ENCODE results near the gene CPXM1.

The CPXM1 gene

DNA sequence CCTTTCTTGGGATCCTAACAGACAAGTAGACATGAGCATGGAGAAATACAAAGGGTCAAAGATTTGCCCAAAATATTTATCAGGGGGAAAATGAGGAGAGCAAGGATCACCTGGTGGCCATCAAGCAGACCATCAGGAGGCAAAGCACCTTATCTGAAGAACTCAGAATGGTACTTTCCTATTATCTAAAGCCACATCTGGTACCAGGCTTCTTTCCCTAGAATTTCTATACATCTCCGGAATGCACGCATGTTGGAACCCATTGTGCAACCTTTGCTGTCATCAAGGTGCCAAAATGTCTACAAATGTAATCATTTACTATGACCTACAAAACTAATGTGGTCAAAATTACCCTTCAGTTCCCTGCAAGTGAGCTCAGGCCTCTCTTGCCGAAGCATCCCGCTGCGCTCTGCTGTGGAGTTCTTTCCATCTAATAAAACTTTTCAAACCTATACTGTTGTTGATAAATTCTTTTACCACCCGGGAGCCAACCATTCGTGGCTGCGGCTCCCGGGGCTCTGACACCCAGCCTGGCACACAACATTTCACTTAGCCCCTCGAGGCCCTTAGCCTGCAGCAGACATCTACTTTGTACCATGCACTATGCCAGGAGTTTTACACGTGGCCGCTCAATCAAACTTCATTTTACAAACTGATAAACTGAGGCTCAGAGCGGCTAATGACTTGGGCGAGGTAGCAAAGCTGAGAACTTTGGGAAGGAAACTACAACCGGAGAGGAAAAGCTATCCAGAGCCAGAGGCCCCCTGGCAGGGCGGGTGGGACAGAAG, 3.8 kb upstream of the CPXM1 start:
- DNase-seq (no peak), ATAC-seq (replicated peaks) (no peak)
- Mint-ChIP-seq H3K4me3 (no peak overlapping the region), H3K36me3 (ENCODE audit: insufficient read depth) (peaks cover 2% of the 10 kb centered on the region), H3K9me3 (no peaks in the 10 kb centered on the region), H3K4me1 (ENCODE audit: low read depth in 2 of 2) (peaks cover 21 to 29% of the 10 kb centered on the region in 2 donors), H3K27ac (no peak overlapping the region), H3K27me3 (peaks cover 76 to 99% of the 10 kb centered on the region in 2 donors)

DNA sequence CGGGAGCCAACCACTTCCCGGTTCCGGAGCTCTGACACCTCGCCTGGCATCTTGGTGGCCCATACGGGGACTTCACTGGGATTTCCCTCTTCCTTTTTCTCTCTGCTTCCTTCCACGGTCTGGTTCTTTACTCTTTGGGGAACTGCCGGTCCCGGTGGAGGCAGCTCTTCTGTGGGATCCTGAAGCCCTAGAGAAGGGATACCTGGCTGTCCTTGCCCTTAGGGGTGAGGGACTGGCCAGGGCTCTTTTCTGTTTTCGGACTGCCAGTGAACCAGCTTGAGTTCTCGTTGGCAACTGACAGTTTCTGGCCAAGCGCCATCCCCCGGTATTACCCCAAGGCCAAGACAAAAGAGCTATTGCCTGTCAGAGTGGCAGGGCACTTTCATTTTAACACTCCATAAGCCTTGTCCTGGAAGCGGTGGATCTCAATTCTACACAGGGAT, 880 bp upstream of the CPXM1 start:
- no peak for ATAC-seq (replicated peaks)
- DNase-seq = no peak
- Mint-ChIP-seq H3K27ac (peak overlapping the region in 1 of 2 donors; percentile 49), H3K9me3 (no peaks in the 10 kb centered on the region), H3K27me3 (peaks cover 84 to 100% of the 10 kb centered on the region in 2 donors), H3K4me1 (ENCODE audit: low read depth in 2 of 2) (peaks cover 23 to 24% of the 10 kb centered on the region in 2 donors), H3K36me3 (ENCODE audit: insufficient read depth) (peaks cover 2% of the 10 kb centered on the region), H3K4me3 (peak overlapping the region; percentile 75 to 78)

DNA sequence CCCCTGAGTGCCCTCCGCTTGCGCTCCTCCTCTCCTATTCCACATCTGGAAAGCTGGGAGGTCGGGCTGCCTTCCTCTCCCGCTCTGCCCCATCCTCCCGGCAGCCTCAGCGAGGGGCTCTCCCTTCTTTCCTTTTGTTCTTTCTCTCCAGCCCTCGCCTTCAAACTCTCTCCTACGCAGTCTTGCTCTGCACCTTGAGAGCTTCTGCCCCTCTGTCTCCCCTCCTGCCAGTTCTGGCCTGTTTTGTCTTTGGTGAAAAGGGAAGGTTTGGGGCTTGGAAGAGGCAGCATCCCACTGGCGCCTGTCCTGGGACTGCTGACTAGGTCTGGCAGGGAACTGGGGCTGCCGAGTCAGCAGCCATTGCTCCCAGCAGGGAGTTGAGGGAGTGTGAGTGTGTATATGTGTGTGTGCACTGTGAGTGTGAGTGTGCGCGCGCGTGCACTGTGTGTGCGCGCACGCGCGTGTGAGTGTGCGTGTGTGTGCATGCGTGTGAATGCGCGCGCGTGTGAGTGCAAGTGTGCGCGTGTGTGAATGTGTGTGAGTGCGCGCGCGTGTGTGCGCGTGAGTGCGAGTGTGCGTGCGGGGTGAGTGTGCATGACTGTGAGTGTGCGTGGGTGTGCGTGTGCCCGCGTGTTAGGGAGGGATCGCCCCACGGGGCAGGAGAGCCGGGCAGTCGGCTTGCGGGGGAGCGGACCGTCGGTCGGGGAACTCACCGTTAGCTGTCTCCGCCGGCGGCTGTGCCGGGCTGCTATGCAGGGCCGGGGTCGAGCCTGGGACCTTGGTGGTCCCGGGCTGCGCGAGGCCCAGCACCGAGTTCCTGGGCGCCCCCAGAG, 523 bp downstream of the CPXM1 start:
- peak; percentile 8 for ATAC-seq (replicated peaks)
- peaks cover 19 to 22% of the 10 kb centered on the region in 2 donors for H3K4me1 Mint-ChIP-seq (ENCODE audit: low read depth in 2 of 2)
- peaks cover 82 to 100% of the 10 kb centered on the region in 2 donors for H3K27me3 Mint-ChIP-seq
- H3K27ac Mint-ChIP-seq = peak overlapping the region in 1 of 2 donors; percentile 87
- H3K4me3 Mint-ChIP-seq = peak overlapping the region; percentile 76 to 84
- peaks cover 2% of the 10 kb centered on the region for H3K36me3 Mint-ChIP-seq (ENCODE audit: insufficient read depth)
- no peak for DNase-seq
- no peaks in the 10 kb centered on the region for H3K9me3 Mint-ChIP-seq

- no peaks in the 10 kb centered on the region for H3K9me3 Mint-ChIP-seq
- peaks cover 84 to 100% of the 10 kb centered on the region in 2 donors for H3K27me3 Mint-ChIP-seq
- DNase-seq (no peak), ATAC-seq (replicated peaks) (no peak)
- H3K4me3 Mint-ChIP-seq = peak overlapping the region; percentile 76 to 84
- H3K36me3 Mint-ChIP-seq (ENCODE audit: insufficient read depth) = peaks cover under 1% of the 10 kb centered on the region
- H3K27ac Mint-ChIP-seq = no peak overlapping the region
- peaks cover 19 to 22% of the 10 kb centered on the region in 2 donors for H3K4me1 Mint-ChIP-seq (ENCODE audit: low read depth in 2 of 2)
These were observed 1.2 kb downstream of the CPXM1 start for GRCh38 chr20:2799271-2799670.

GRCh38 chr20:2798814-2799213, 1.6 kb downstream of the CPXM1 start:
- peaks cover 3% of the 10 kb centered on the region for H3K36me3 Mint-ChIP-seq (ENCODE audit: insufficient read depth)
- H3K4me3 Mint-ChIP-seq = peak overlapping the region in 1 of 2 donors; percentile 84
- peaks cover 19 to 22% of the 10 kb centered on the region in 2 donors for H3K4me1 Mint-ChIP-seq (ENCODE audit: low read depth in 2 of 2)
- no peak for DNase-seq
- H3K9me3 Mint-ChIP-seq = no peaks in the 10 kb centered on the region
- peaks cover 84 to 100% of the 10 kb centered on the region in 2 donors for H3K27me3 Mint-ChIP-seq
- H3K27ac Mint-ChIP-seq = no peak overlapping the region
- ATAC-seq (replicated peaks) = no peak

- Mint-ChIP-seq H3K4me3 (no peak overlapping the region), H3K9me3 (no peaks in the 10 kb centered on the region), H3K36me3 (ENCODE audit: insufficient read depth) (peaks cover 3% of the 10 kb centered on the region), H3K4me1 (ENCODE audit: low read depth in 2 of 2) (peaks cover 19 to 22% of the 10 kb centered on the region in 2 donors), H3K27ac (no peak overlapping the region), H3K27me3 (peaks cover 87 to 100% of the 10 kb centered on the region in 2 donors)
- ATAC-seq (replicated peaks) = no peak
- no peak for DNase-seq
These were observed 2.2 kb downstream of the CPXM1 start for GRCh38 chr20:2798095-2798805.

DNA sequence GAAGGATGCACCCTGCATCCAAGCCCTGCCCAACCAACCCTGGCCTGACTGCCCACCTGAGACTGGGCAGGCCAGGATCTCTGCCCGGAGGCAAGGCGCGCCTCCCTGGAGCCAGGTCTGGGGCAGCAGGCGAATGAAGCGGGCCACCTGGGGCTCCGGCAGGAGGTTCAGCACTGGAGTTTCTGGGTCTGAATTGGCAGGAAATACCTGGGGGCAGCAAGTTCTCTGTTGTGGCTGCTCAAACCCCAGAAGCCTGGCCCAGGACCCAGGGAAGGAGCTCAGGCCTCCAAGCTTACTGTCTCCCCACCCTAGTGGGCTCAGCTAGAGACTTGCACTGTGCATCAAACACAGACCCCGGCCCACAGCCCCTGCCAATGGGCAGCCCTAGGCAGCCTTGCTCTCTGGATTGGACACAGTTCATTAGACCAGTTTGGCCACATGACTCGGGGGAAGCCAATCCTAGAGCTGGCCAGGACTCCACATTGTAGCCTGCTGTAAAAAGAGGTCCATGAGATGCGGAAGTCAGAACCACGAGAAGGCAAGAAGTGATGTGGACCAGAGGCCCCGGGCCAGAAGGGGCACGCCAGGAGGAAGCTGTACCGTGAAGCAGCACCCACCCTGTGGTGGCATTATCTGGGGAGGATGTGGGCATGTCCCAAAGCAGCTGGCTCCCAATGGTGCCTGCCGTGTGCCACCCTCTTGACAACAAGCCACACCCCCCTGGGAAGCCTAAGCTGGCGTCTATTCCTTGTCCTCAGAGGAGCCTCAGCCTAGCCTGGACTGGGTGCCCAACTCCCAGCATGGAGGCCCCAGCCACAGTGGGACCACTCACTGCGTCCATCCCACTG, 3.1 kb downstream of the CPXM1 start:
- no peak for ATAC-seq (replicated peaks)
- Mint-ChIP-seq H3K9me3 (no peaks in the 10 kb centered on the region), H3K27ac (no peak overlapping the region), H3K4me1 (ENCODE audit: low read depth in 2 of 2) (peaks cover 19 to 22% of the 10 kb centered on the region in 2 donors), H3K27me3 (peaks cover 88 to 100% of the 10 kb centered on the region in 2 donors), H3K4me3 (no peak overlapping the region), H3K36me3 (ENCODE audit: insufficient read depth) (peaks cover 3% of the 10 kb centered on the region)
- no peak for DNase-seq

DNA sequence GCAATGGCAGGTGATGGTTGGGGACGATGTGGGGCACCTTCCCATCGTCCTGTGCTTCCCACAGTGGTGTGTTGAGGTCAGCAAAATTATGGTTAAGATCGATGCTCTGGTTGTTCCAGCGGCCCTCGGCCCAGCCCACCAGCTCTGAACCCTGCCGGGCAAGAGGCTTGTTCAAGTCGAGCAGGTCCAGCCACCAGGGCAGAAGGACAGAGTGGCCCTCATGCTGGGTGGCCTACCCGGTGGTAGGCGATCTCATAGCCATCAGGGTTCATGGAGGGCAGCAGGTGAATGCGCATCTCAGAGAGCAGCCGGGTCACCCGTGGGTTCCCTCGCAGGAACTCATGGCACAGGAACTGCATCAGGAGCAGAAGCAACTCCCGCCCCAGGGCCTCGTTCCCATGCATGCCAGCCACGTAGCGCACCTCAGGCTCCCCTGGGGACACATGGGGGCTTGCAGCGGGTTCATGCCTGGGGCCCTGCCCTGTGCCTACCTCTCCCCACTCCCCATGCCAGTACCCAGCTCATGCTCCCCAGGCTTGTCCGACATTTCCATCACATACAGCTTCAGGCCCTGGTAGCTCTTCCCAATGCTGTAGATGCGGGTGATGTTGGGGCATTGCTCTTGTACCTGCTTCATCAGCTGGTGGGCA, 4.3 kb downstream of the CPXM1 start:
- H3K36me3 Mint-ChIP-seq (ENCODE audit: insufficient read depth) = peaks cover 3% of the 10 kb centered on the region
- no peaks in the 10 kb centered on the region for H3K9me3 Mint-ChIP-seq
- H3K27ac Mint-ChIP-seq = no peak overlapping the region
- H3K4me3 Mint-ChIP-seq = no peak overlapping the region
- no peak for DNase-seq
- peaks cover 15 to 16% of the 10 kb centered on the region in 2 donors for H3K4me1 Mint-ChIP-seq (ENCODE audit: low read depth in 2 of 2)
- ATAC-seq (replicated peaks) = no peak
- peaks cover 85 to 100% of the 10 kb centered on the region in 2 donors for H3K27me3 Mint-ChIP-seq

GRCh38 chr20:2795451-2795850, 5.0 kb downstream of the CPXM1 start:
- peaks cover 82 to 99% of the 10 kb centered on the region in 2 donors for H3K27me3 Mint-ChIP-seq
- no peak for ATAC-seq (replicated peaks)
- no peak overlapping the region for H3K4me3 Mint-ChIP-seq
- no peak overlapping the region for H3K27ac Mint-ChIP-seq
- H3K36me3 Mint-ChIP-seq (ENCODE audit: insufficient read depth) = peaks cover 3% of the 10 kb centered on the region
- peaks cover 10% of the 10 kb centered on the region in 2 donors for H3K4me1 Mint-ChIP-seq (ENCODE audit: low read depth in 2 of 2)
- no peaks in the 10 kb centered on the region for H3K9me3 Mint-ChIP-seq
- DNase-seq = no peak

DNA sequence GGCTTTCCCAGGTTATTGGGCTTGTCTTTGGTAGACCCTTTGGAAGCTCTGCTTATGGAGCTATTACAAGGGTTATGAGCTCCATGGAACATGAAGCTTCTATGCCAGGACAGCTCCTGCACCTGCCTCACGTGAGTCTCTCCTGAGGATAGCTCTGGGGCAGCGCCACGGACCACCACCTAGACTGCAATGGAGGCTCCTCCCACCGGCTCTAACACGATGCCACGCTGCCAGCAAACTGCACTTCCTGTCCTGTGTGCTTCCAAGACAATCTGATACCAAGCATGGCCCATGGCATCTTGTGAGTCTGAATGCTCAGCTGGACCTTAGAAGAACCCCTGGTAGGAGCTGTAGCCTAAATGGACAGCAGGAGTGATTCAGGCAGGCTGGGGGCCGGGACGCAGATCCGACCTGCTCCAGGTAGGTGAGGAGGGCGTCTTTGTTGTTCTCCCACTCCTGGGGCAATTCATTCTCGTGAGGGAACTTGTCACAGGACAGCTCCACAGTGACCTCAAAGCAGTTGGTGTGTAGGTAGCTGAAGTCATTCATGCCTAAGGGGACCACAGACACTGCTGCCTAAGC, 5.5 kb downstream of the CPXM1 start:
- Mint-ChIP-seq H3K27me3 (peaks cover 78 to 95% of the 10 kb centered on the region in 2 donors), H3K4me3 (no peak overlapping the region), H3K4me1 (ENCODE audit: low read depth in 2 of 2) (peaks cover 7 to 8% of the 10 kb centered on the region in 2 donors), H3K36me3 (ENCODE audit: insufficient read depth) (peaks cover 3% of the 10 kb centered on the region), H3K9me3 (no peaks in the 10 kb centered on the region), H3K27ac (no peak overlapping the region)
- ATAC-seq (replicated peaks) (no peak), DNase-seq (no peak)

GRCh38 chr20:2794202-2794748, 6.2 kb downstream of the CPXM1 start:
- no peak for ATAC-seq (replicated peaks)
- no peaks in the 10 kb centered on the region for H3K9me3 Mint-ChIP-seq
- no peak overlapping the region for H3K4me3 Mint-ChIP-seq
- H3K27me3 Mint-ChIP-seq = peaks cover 72 to 88% of the 10 kb centered on the region in 2 donors
- DNase-seq = no peak
- H3K27ac Mint-ChIP-seq = no peak overlapping the region
- peaks cover under 1 to 2% of the 10 kb centered on the region in 2 donors for H3K4me1 Mint-ChIP-seq (ENCODE audit: low read depth in 2 of 2)
- peaks cover 3% of the 10 kb centered on the region for H3K36me3 Mint-ChIP-seq (ENCODE audit: insufficient read depth)

DNA sequence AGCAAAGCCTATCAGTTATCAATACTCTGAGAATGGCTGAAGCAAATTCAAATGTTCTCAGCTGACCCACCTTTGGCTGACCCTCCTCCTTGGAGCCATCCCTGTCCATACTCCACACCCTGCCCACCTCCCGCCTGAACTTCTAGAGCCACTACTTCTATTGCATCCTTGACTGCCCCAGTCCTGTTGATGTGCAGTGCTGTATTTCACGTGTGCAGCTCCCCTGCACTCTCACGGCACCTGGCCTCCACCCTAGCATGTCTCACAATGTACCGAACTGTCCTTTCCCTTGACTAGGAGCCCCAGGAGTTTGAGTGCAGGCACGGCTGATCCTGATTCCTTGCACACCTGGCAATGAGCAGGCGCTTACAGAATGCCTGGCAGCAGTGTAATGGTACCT, 7.0 kb downstream of the CPXM1 start:
- H3K4me3 Mint-ChIP-seq = no peak overlapping the region
- ATAC-seq (replicated peaks) = no peak
- H3K27ac Mint-ChIP-seq = no peak overlapping the region
- peaks cover 3% of the 10 kb centered on the region for H3K36me3 Mint-ChIP-seq (ENCODE audit: insufficient read depth)
- peaks cover 0 to 2% of the 10 kb centered on the region in 2 donors for H3K4me1 Mint-ChIP-seq (ENCODE audit: low read depth in 2 of 2)
- no peak for DNase-seq
- peaks cover 63 to 80% of the 10 kb centered on the region in 2 donors for H3K27me3 Mint-ChIP-seq
- no peaks in the 10 kb centered on the region for H3K9me3 Mint-ChIP-seq

Data from effector memory CD8-positive, alpha-beta T cell (primary cell).